NCI-H1417 treated with DMSO at 0.1 percent for 48 hours (cell line): ENCODE data around the gene MAP3K14.

ENCODE experiments used
- DNase-seq: peaks from one replicate; lab custom pipeline; 2025; lab: John Stamatoyannopoulos, UW

MAP3K14 gene

GRCh38 chr17:45282683-45283644 lies 33.9 kb downstream of the MAP3K14 start:
- DNase-seq, result peak; percentile 47

GRCh38 chr17:45279898-45280297 lies 36.9 kb downstream of the MAP3K14 start:
- DNase-seq, result no peak

GRCh38 chr17:45277992-45278391 lies 38.8 kb downstream of the MAP3K14 start:
- DNase-seq, result no peak

GRCh38 chr17:45277216-45277849 lies 39.5 kb downstream of the MAP3K14 start:
- DNase-seq, result peak; percentile 45

GRCh38 chr17:45276031-45276430 lies 40.8 kb downstream of the MAP3K14 start:
- no peak for DNase-seq

- DNase-seq, result no peak
Observed at GRCh38 chr17:45274033-45274432, 42.8 kb downstream of the MAP3K14 start.

- DNase-seq, result no peak
Observed at GRCh38 chr17:45273551-45273957, 43.3 kb downstream of the MAP3K14 start.

- DNase-seq, result no peak
Observed at GRCh38 chr17:45271603-45272002, 45.2 kb downstream of the MAP3K14 start.

- DNase-seq, result no peak
Observed at GRCh38 chr17:45270828-45271418, 45.9 kb downstream of the MAP3K14 start.

- no peak for DNase-seq
Observed at GRCh38 chr17:45269912-45270311, 46.9 kb downstream of the MAP3K14 start.

- DNase-seq, result no peak
Observed at GRCh38 chr17:45267436-45268055, 49.3 kb downstream of the MAP3K14 start.

- no peak for DNase-seq
Observed at GRCh38 chr17:45266372-45266926, 50.4 kb downstream of the MAP3K14 start.

GRCh38 chr17:45265821-45266220 lies 51.0 kb downstream of the MAP3K14 start:
- DNase-seq, result no peak

- no peak for DNase-seq
Observed at GRCh38 chr17:45264988-45265387, 51.8 kb downstream of the MAP3K14 start.

GRCh38 chr17:45264430-45264829 lies 52.4 kb downstream of the MAP3K14 start:
- no peak for DNase-seq

- no peak for DNase-seq
Observed at GRCh38 chr17:45263477-45263860, 53.4 kb downstream of the MAP3K14 start.

GRCh38 chr17:45262516-45263476 lies 54.0 kb downstream of the MAP3K14 start:
- no peak for DNase-seq

- DNase-seq, result no peak
Observed at GRCh38 chr17:45261577-45262515, 55.0 kb downstream of the MAP3K14 start, which contains the start of gene SPATA32. SPATA32 (minus strand) TSS chr17:45262094; CDS start chr17:45262016, 78 bp downstream.

- DNase-seq, result no peak
Observed at GRCh38 chr17:45260204-45260783, 56.5 kb downstream of the MAP3K14 start.
